ENCODE data around the gene HORMAD2. TPM values are rescaled to one million over a fixed set of nuclear protein-coding genes. Genes with fewer than 3 reads are reported as not detected.
"Not testable (repeated sequence)": the region's sequence is repeated elsewhere in the genome, so short reads cannot be mapped to it uniquely, and the experiment has no call there.

HORMAD2 gene
- total RNA-seq, 1 donor from 2014 or later, result not detected

DNA sequence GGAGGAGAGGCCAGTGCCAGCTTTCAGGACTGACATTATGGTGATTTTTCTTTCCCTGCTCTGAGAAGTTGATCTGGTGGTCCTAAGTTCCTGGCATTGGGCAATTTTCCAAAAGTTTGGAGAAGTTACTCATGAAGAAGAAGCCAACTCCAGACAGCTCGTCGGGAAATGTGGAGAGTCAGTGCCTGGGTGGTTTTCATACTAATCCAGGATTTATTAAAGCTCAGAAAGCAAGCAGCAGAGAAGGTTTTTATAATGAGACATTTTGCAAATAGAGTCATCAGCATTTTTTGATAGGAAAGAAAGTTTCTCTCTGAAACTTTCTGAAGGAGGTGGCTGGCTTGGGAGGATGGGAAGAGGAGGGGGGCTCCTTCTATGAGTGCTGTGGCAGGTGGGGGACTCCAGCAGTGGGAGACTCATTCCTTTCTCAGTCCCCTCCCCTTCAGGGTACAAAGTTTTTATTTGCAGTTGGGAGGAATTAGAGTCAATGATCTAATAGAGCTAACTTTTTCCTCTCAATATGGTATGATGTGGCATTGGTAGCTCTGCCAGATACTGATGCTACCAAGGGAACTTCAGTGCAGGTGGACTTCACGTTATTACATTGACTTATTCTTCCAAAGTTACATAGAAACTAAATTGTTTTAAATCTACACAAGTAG, 110.9 kb downstream of the HORMAD2 start:
- no peak for DNase-seq (ENCODE audit: low read depth)

DNA sequence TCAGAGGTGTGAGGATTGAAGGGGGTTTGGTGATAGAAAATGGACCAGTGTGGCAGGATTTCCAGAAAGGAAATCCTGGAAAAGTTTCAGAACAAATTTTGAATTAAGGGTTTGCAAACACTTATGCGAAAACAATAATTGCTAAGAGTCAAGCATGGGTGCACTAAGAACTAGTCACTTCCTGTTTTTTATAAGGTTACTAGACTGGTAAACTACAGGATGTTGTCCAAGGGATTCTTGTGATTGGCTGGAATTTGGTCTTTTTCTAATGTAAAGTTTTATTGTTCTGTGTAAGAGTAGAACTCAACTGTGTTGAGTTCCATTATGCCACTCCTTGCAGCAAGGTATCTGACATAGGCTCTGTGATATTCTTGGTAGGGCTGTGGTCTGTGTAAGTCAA, 112.2 kb downstream of the HORMAD2 start:
- peak; percentile 85 for DNase-seq (ENCODE audit: low read depth)

DNA sequence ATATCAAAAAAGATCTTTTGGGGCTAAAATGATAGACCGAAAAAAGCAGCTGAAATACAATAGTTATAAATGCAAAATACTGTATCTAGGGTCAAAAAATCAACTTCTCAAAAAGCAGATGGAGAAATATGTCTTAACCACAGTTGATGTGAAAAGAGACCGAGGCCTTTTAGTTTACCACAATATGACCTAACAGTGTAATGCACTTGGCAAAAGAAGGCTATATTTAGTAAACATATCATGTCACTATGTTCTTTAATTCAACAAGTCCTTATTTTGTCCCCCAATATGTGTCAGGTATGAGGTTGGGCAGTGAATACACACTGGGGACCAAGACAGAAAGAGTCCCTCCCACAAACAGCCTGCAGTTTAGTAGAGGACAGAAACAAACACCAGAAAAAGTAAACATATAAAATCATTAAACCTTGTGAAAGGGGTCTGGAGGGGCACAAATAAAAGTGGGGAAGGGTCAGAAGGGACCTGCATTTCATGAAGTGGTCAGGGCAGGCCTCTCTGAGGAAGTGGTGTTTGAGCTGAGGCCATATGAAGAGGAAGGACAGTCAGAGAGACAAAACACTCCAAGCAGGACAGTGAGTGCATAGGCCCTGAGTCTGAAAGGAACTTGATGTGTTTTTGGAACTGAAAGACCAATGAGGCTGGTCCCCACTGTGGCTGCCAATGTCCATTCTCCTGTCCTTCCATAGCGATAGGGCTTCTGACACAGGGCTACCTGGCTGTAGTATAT, 112.9 kb downstream of the HORMAD2 start:
- no peak for DNase-seq (ENCODE audit: low read depth)

DNA sequence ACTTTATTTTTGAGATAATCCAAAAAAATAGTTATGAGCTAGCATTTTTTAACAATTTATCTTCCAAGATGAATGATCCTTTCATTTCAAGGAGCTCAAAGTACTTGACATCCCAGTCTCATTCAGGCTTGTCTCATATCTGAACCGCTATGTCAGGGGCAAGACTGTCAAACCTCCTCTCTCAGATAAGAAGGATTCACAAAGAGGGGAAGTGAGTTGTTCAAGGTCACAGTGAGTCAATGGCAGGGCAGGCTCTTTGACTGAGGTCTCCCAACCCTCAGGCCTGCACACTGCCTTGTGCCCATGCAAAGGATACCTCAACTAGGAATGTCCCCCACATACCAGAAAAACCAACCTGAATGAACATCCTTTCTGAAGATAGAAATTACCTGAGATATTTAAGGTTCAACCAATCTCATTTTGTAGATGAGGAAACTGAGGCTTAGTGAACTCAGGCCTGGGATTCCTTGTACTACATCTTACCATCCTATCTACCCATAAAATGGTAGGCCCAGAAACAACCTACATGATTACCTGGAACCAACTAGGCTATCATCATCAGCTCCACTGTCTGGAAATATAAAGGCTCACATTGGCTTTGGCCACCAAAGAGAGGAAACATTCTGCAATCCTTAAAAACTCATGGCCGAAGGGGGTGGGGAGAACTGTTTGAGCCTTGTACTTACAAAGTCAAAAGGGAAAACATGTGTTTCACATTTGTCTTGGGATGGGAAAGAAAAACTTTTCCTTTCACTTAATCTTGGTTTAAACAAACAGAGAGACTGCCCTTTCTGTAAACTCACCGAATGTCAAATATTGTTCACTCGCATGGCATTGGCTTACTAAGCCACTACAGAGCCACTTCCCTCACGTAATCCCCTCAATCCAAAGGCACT, 115.2 kb downstream of the HORMAD2 start:
- DNase-seq (ENCODE audit: low read depth), result no peak

GRCh38 chr22:30196141-30196879, 116.0 kb downstream of the HORMAD2 start:
- DNase-seq (ENCODE audit: low read depth), result peak; percentile 100

- no peak for DNase-seq (ENCODE audit: low read depth)
Observed at GRCh38 chr22:30196880-30197336, 116.6 kb downstream of the HORMAD2 start.

DNA sequence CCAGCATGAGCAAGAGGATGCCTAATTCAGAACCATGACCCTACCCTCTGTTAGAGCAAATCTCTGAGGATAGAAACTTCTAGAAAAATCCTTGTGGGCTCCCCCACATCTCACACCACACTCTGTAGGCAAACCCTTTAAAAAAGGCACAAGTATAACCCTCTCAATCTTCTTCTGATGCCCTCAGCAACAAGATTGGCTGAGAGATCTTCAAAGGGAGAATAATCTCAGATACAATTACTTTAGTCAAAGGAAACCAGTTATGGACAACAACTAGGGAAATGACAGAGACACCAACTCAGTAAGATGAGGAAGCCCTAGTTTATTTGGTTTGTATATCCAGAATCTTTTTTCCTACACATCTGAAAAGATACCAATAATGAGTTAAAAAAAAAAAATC, 117.1 kb downstream of the HORMAD2 start:
- DNase-seq (ENCODE audit: low read depth), result no peak

DNA sequence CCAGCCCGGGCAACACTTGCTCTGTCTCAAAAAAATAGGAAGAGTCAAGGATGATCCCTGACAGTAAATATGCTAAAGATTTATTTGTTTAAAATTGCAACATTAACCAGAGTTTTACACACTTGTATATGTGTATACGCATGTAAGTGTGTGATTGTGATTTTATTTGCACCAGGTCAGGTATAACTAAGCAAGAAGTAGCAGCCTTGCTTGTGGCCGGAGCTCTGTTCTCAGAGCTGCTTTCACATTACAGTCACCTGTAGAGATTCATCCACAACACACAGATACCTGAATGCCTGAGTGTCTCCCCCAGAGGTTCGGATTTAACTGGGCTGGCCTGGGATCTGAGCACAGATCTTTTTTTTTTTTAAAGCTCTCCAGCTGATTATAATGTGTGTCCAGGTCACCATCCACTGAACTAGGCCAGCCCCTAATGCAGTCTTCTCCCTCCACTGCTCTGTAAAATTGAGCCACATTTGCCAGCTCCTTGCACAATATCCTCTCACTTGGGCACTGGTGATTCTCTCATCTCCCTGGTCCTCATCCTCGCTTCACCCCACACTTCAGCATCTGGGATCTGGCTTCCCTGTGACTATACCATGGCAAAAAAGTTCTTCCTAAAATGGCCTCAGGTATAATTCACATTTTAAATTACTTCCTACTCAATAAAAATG, 118.0 kb downstream of the HORMAD2 start:
- DNase-seq (ENCODE audit: low read depth), result no peak

- no peak for DNase-seq (ENCODE audit: low read depth)
Observed at GRCh38 chr22:30198921-30199320, 118.7 kb downstream of the HORMAD2 start.

- DNase-seq (ENCODE audit: low read depth), result not testable (repeated sequence)
Observed at GRCh38 chr22:30200905-30201304, 120.6 kb downstream of the HORMAD2 start.

DNA sequence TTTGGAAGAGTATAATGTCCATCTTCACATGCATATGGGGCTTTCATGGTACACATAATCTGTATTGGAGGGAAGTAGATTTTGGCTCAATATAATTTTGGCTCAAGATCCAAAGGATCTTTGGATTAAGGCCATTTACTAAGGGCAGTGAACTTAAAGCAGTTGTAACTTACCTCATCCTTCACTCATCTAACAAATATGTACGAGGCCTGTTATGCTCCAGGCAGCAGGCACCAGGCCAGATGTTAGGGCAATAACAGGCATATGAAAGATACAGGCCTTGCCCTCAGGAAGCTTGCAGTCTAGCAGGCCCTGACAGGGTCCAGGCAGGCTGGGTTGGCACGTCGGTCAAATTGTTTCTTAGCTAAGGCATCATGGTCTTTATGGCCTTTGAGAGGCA, 121.7 kb downstream of the HORMAD2 start:
- DNase-seq (ENCODE audit: low read depth), result no peak

- DNase-seq (ENCODE audit: low read depth), result no peak
Observed at GRCh38 chr22:30202531-30203006, 122.3 kb downstream of the HORMAD2 start.

DNA sequence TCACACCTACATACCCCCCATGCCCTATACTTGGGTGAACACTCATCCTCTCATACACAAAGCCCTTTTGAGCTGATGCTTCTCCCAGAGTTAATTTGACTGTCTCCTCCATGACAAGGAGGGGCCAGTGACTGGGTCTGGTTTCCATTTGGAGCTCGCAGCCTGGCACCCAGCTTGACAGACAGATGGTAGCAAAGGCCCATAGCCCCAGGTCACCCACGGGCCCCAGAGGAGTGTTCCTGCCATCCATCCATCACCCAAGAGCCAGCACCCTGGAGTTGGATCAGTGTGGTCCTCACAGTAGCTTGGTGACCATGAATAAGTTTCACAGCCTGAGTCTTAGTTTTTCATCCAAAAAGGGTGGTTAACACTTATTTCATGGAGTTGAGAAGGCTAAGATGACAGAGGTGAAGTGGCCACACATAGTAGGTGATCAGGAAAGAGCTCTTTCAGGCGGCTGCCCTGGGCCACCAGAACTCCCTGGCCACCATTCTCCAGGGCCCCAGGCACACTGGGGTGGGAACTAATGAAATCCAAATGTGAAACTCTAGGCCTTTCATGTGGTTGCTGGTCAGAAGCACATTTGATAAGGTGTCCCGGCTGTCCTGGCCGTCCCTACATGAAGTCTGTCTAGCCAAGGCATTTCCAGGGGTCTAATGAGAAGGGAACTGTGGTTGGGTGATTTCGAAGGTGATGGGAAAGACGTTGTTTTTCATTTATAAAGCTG, 123.9 kb downstream of the HORMAD2 start:
- no peak for DNase-seq (ENCODE audit: low read depth)

DNA sequence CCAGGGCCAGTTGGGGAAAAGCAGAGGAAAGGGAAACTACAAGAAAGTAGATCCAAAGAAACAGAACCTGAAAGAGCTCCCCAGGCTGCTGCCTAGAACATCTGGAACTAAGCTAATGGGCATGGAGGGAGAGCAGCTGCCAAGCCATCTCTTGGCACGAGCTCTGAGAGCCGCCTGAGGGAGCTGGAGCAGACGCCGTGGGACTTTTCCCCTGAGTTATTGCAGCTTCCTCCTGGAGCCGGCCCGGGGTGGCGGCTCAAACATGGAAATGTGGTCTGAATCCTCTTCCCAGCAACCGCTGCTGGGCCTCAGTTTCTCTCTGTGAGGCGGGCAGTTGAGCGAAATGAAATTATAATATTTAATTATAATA, 124.5 kb downstream of the HORMAD2 start:
- no peak for DNase-seq (ENCODE audit: low read depth)

GRCh38 chr22:30205281-30206115, 125.2 kb downstream of the HORMAD2 start:
- peak; percentile 93 for DNase-seq (ENCODE audit: low read depth)

DNA sequence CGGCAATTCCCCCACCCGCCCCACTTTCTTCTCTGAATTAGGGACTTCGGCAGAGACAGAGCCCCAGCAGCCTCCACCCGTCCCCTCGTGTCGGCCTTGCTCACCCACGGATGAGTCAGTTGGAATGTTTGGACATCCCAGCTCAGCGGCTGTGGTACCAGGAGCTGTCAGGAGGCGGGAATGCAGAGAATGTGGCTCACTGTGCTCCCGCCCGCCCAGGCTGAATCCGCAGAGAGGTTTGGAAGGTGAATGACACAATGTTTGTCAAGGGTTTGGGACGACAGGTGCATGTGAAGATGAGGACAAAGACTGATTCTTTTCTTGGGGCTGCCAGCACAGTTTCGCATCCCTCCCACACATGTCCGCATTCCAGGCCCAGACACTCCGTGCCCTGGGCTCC, 126.7 kb downstream of the HORMAD2 start:
- DNase-seq (ENCODE audit: low read depth), result peak; percentile 95

GRCh38 chr22:30208631-30209603, 128.7 kb downstream of the HORMAD2 start:
- DNase-seq (ENCODE audit: low read depth), result no peak

- DNase-seq (ENCODE audit: low read depth), result no peak
Observed at GRCh38 chr22:30209642-30210041, 129.4 kb downstream of the HORMAD2 start.

All from renal cortical epithelial cell (primary cell).